HG03135 (cell line): Measurements from ENCODE around the gene SLAMF8.
A peak's percentile ranks its signal among the peaks of the same experiment; 100 is the strongest.

Source experiments
- ATAC-seq: cut with Tn5 transposase; IDR thresholded peaks from one replicate; pipeline ENCODE4 v1.9.1; 2021; ENCODE audit warnings: mild to moderate bottlenecking, moderate library complexity; ENCODE audit not compliant: unreplicated experiment

The SLAMF8 gene

GRCh38 chr1:159845751-159846629 is 19.3 kb downstream of the SLAMF8 start:
- no peak for ATAC-seq

GRCh38 chr1:159847231-159847630 is 20.6 kb downstream of the SLAMF8 start:
- ATAC-seq, result no peak

GRCh38 chr1:159848326-159848725 is 21.7 kb downstream of the SLAMF8 start:
- ATAC-seq, result no peak

- no peak for ATAC-seq
Observed at GRCh38 chr1:159849626-159850366, 23.1 kb downstream of the SLAMF8 start.

- no peak for ATAC-seq
Observed at GRCh38 chr1:159851407-159851806, 24.7 kb downstream of the SLAMF8 start.

GRCh38 chr1:159853417-159854115 is 26.9 kb downstream of the SLAMF8 start:
- ATAC-seq, result no peak

- ATAC-seq, result no peak
Observed at GRCh38 chr1:159854116-159854692, 27.5 kb downstream of the SLAMF8 start.

- ATAC-seq, result peak; percentile 87
Observed at GRCh38 chr1:159854693-159855192, 28.1 kb downstream of the SLAMF8 start.

GRCh38 chr1:159855709-159856108 is 29.0 kb downstream of the SLAMF8 start:
- ATAC-seq, result no peak

GRCh38 chr1:159856576-159856975 is 29.9 kb downstream of the SLAMF8 start:
- ATAC-seq, result no peak

- no peak for ATAC-seq
Observed at GRCh38 chr1:159857889-159858288, 31.2 kb downstream of the SLAMF8 start.

GRCh38 chr1:159859767-159860322 is 33.2 kb downstream of the SLAMF8 start:
- no peak for ATAC-seq

- no peak for ATAC-seq
Observed at GRCh38 chr1:159860456-159860855, 33.8 kb downstream of the SLAMF8 start.

GRCh38 chr1:159861218-159861617 is 34.5 kb downstream of the SLAMF8 start:
- ATAC-seq, result no peak

- no peak for ATAC-seq
Observed at GRCh38 chr1:159862031-159862430, 35.4 kb downstream of the SLAMF8 start.

- no peak for ATAC-seq
Observed at GRCh38 chr1:159862557-159862956, 35.9 kb downstream of the SLAMF8 start, which contains the start of gene VSIG8. VSIG8 (minus strand) TSS chr1:159862657; CDS start chr1:159862521, 136 bp downstream.

- no peak for ATAC-seq
Observed at GRCh38 chr1:159864262-159864661, 37.6 kb downstream of the SLAMF8 start.

GRCh38 chr1:159866066-159866465 is 39.4 kb downstream of the SLAMF8 start:
- no peak for ATAC-seq

GRCh38 chr1:159866905-159867663 is 40.4 kb downstream of the SLAMF8 start:
- ATAC-seq, result no peak

GRCh38 chr1:159867664-159868026 is 41.0 kb downstream of the SLAMF8 start:
- no peak for ATAC-seq
